SK-N-MC (cell line): Measurements from ENCODE around the gene MED17.

Source experiments
- EZH2 ChIP-seq: fragments of 200-600 bp; sonication (generic); IDR thresholded peaks from one replicate; pipeline ENCODE4 v1.6.1; 2017; ENCODE audit warnings: antibody characterized with exemption
- POLR2AphosphoS5 ChIP-seq: IDR thresholded peaks from 2 replicates; pipeline ENCODE4 v1.6.1; 2012; ENCODE audit warnings: mild to moderate bottlenecking, low read depth, low read length, borderline replicate concordance

GRCh38 chr11:93821617-93822016 lies 37.5 kb downstream of the MED17 start:
- TF ChIP-seq EZH2 = no peak
- no peak for TF ChIP-seq POLR2AphosphoS5
